Neuronal stem cell (in vitro differentiated cells): ENCODE measurements around the gene POLK.
"Not testable (repeated sequence)": the region's sequence is repeated elsewhere in the genome, so short reads cannot be mapped to it uniquely, and the experiment has no call there.

ENCODE experiments used
- DNase-seq: peaks from one replicate; pipeline ENCODE4 v3.0.0-alpha.2; 2013; ENCODE audit warnings: low spot score
- H2AFZ ChIP-seq: one replicate; pipeline ENCODE4 v1.6.1; 2013; ENCODE audit warnings: mild to moderate bottlenecking, low read length, inconsistent platforms
- H2AK5ac ChIP-seq: 2 replicates; pipeline ENCODE4 v1.6.1; 2013; ENCODE audit warnings: low read depth, mild to moderate bottlenecking, inconsistent platforms, low read length, moderate library complexity, mixed read lengths
- H2BK120ac ChIP-seq: 2 replicates; pipeline ENCODE4 v1.6.1; 2013; ENCODE audit warnings: low read depth, mild to moderate bottlenecking, inconsistent platforms, low read length, moderate library complexity, mixed read lengths
- H2BK12ac ChIP-seq: one replicate; pipeline ENCODE4 v1.6.1; 2013; ENCODE audit warnings: low read length, inconsistent platforms
- H2BK15ac ChIP-seq: 2 replicates; pipeline ENCODE4 v1.6.1; 2013; ENCODE audit warnings: mild to moderate bottlenecking, low read length, inconsistent platforms, mixed read lengths
- H2BK5ac ChIP-seq: one replicate; pipeline ENCODE4 v1.6.1; 2013; ENCODE audit warnings: inconsistent platforms, mild to moderate bottlenecking, low read length, moderate library complexity
- H3K14ac ChIP-seq: one replicate; pipeline ENCODE4 v1.6.1; 2013; ENCODE audit warnings: low read length, inconsistent platforms
- H3K18ac ChIP-seq: 2 replicates; pipeline ENCODE4 v1.6.1; 2013; ENCODE audit warnings: low read length, inconsistent platforms
- H3K23ac ChIP-seq: 2 replicates; pipeline ENCODE4 v1.6.1; 2013; ENCODE audit warnings: low read depth, mild to moderate bottlenecking, mixed read lengths, low read length, inconsistent platforms; ENCODE audit not compliant: poor library complexity
- H3K27ac ChIP-seq: replicated peaks from 3 replicates; pipeline ENCODE4 v1.5.1; 2013; ENCODE audit warnings: low read length, inconsistent platforms
- H3K27me3 ChIP-seq, 3 experiments: 2 replicates each; pipeline ENCODE4 v1.6.1; 2013; ENCODE audit warnings: low read length in 3 of 3, mild to moderate bottlenecking in 2 of 3, inconsistent platforms in 1 of 3, low read depth in 1 of 3, mixed read lengths in 1 of 3, moderate library complexity in 1 of 3; ENCODE audit not compliant: control insufficient read depth in 3 of 3, insufficient read depth in 3 of 3
- H3K36me3 ChIP-seq, 2 donors: replicated peaks in 1 of 2; 2 replicates each; pipeline ENCODE4 v1.6.1; 2013; ENCODE audit warnings: low read length in 2 of 2; ENCODE audit not compliant: control insufficient read depth in 2 of 2, insufficient read depth in 2 of 2
- H3K4ac ChIP-seq: 2 replicates; pipeline ENCODE4 v1.6.1; 2013; ENCODE audit warnings: inconsistent platforms, mild to moderate bottlenecking, low read length, moderate library complexity
- H3K4me1 ChIP-seq, 2 donors: 1 replicate in 1 of 2; 2 replicates in 1 of 2; pipeline ENCODE4 v1.6.1; 2013; ENCODE audit warnings: low read length in 2 of 2, low read depth in 1 of 2; ENCODE audit not compliant: control insufficient read depth in 2 of 2, insufficient read depth in 1 of 2
- H3K4me2 ChIP-seq: one replicate; pipeline ENCODE4 v1.6.1; 2013; ENCODE audit warnings: mild to moderate bottlenecking, low read length, inconsistent platforms; ENCODE audit not compliant: insufficient read depth, poor library complexity, severe bottlenecking
- H3K4me3 ChIP-seq, 2 donors: 2 replicates each; pipeline ENCODE4 v1.5.1; 2013; ENCODE audit warnings: low read length in 2 of 2, mild to moderate bottlenecking in 2 of 2, inconsistent platforms in 1 of 2, moderate library complexity in 1 of 2
- H3K79me1 ChIP-seq: one replicate; pipeline ENCODE4 v1.6.1; 2013; ENCODE audit warnings: low read depth, mild to moderate bottlenecking, inconsistent platforms, low read length, moderate library complexity
- H3K9ac ChIP-seq: one replicate; pipeline ENCODE4 v1.6.1; 2013; ENCODE audit warnings: mild to moderate bottlenecking, low read depth, low read length, inconsistent platforms; ENCODE audit not compliant: poor library complexity
- H3K9me3 ChIP-seq, 2 donors: replicated peaks in 1 of 2; 2 replicates each; pipeline versions ENCODE3 to v1.6.1; 2013; ENCODE audit warnings: low read length in 2 of 2, mild to moderate bottlenecking in 2 of 2, inconsistent platforms in 1 of 2, low read depth in 1 of 2, mixed read lengths in 1 of 2, moderate library complexity in 1 of 2; ENCODE audit not compliant: control insufficient read depth in 2 of 2, insufficient read depth in 1 of 2
- H4K8ac ChIP-seq: one replicate; pipeline ENCODE4 v1.6.1; 2013; ENCODE audit warnings: low read depth, mild to moderate bottlenecking, inconsistent platforms, low read length, moderate library complexity
- H4K91ac ChIP-seq: one replicate; pipeline ENCODE4 v1.6.1; 2013; ENCODE audit warnings: low read length, low read depth, mild to moderate bottlenecking, inconsistent platforms; ENCODE audit not compliant: poor library complexity
- WGBS, 2 donors: extraction: QIAGEN DNeasy Blood & Tissue Kit; methylation state at CpG; one replicate each; pipeline ENCODE4 v1.1.7; 2013; ENCODE audit warnings: missing lambda C conversion rate in 2 of 2, mixed read lengths in 1 of 2; ENCODE audit not compliant: insufficient read length in 2 of 2, insufficient replicate concordance in 1 of 2; ENCODE audit errors: extremely low coverage in 2 of 2; 5-methylcytosine and 5-hydroxymethylcytosine counted together

POLK gene

DNA sequence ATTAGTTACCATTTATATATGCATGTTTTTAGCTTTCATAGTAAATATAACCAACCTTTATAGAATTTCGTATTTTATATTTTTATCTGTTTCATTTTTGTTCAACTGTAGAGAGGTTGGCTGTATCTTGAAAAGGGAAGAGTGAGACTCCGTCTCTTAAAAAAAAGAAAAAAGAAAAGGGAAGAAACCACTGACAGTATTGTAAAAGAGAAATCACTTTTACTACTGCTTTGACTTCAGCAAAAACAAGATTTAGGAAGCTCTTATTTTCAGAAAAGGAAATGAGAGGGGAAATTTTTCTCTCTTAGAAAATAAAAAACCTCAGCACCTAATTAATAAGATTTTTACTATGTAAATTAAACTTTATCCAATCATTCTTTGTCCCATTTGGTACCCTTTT, 14.4 kb downstream of the POLK start:
- H4K91ac ChIP-seq = no peak overlapping the region
- no peaks in the 10 kb centered on the region for H3K36me3 ChIP-seq
- no peak overlapping the region for H2AFZ ChIP-seq
- H3K9ac ChIP-seq = no peak overlapping the region
- H4K8ac ChIP-seq = no peak overlapping the region
- H3K9me3 ChIP-seq = peaks cover 5 to 16% of the 10 kb centered on the region in 2 donors
- no peaks in the 10 kb centered on the region for H3K4me1 ChIP-seq
- no peak overlapping the region for H3K18ac ChIP-seq
- H3K27me3 ChIP-seq = no peaks in the 10 kb centered on the region
- H3K4me3 ChIP-seq = no peak overlapping the region
- H3K4me2 ChIP-seq = no peak overlapping the region
- no peak overlapping the region for H3K23ac ChIP-seq
- DNase-seq = no peak
- H2BK12ac ChIP-seq = no peak overlapping the region
- H2AK5ac ChIP-seq = no peak overlapping the region
- H2BK15ac ChIP-seq = no peak overlapping the region
- no CpG with 5 or more reads among the region's 2 CpGs for WGBS, 2 donors
- no peak overlapping the region for H2BK120ac ChIP-seq
- H3K14ac ChIP-seq = no peak overlapping the region
- no peaks in the 10 kb centered on the region for H3K79me1 ChIP-seq
- no peak overlapping the region for H3K27ac ChIP-seq
- H2BK5ac ChIP-seq = no peak overlapping the region
- no peak overlapping the region for H3K4ac ChIP-seq

DNA sequence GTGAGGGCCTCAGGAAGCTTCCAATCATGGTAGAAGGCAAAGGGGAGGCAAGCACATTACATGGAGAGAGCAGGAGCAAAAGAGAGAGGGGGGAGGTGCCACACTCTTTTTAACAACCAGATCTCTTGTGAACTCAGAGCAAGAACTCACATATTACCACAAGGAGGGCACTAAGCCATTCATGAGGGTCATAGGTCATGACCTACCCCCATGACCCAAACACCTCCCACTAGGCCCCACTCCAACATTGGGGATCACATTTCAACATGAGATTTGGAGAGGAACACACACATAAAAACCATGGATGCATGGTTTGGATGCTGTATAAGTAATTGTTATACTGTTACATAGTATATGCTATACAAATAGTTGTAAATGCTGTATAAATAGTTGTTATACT, 17.5 kb downstream of the POLK start:
- Histone ChIP-seq H3K9ac (no peak overlapping the region), H2BK12ac (no peak overlapping the region), H3K4me1 (no peaks in the 10 kb centered on the region), H3K4ac (no peak overlapping the region), H4K91ac (no peak overlapping the region), H2BK5ac (no peak overlapping the region), H2AFZ (no peak overlapping the region), H2BK120ac (no peak overlapping the region), H3K4me2 (no peak overlapping the region), H2AK5ac (no peak overlapping the region), H3K14ac (no peak overlapping the region), H3K36me3 (no peaks in the 10 kb centered on the region), H3K9me3 (peaks cover 0 to 18% of the 10 kb centered on the region in 2 donors), H3K4me3 (no peak overlapping the region), H3K18ac (no peak overlapping the region), H3K79me1 (no peaks in the 10 kb centered on the region), H3K23ac (no peak overlapping the region), H2BK15ac (no peak overlapping the region), H3K27ac (no peak overlapping the region), H4K8ac (no peak overlapping the region), H3K27me3 (no peaks in the 10 kb centered on the region)
- DNase-seq = no peak

DNA sequence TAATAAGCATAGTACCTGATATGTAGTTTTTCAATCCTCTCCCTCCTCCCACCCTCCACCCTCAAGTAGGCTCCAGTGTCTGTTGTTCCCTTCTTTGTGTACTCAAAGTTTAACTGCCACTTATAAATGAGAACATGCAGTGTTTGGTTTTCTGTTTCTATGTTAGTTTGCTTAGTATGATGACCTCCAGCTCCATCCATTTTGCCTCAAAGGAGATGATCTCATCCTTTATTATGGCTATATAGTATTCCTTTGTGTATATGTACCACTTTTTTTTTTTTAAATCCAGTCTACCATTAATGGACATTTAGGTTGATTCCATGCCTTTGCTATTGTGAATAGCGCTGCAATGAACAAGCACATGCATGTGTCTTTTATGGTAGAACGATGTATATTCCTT, 20.5 kb downstream of the POLK start:
- H2AFZ ChIP-seq = no peak overlapping the region
- H3K36me3 ChIP-seq = no peaks in the 10 kb centered on the region
- no peak overlapping the region for H3K14ac ChIP-seq
- no peaks in the 10 kb centered on the region for H3K27me3 ChIP-seq
- no peak overlapping the region for H3K9ac ChIP-seq
- H3K4me1 ChIP-seq = peaks cover 0 to 7% of the 10 kb centered on the region in 2 donors
- no peak overlapping the region for H3K18ac ChIP-seq
- peaks cover 0 to 39% of the 10 kb centered on the region in 2 donors for H3K9me3 ChIP-seq
- H3K4me2 ChIP-seq = no peak overlapping the region
- H2BK15ac ChIP-seq = no peak overlapping the region
- H2BK12ac ChIP-seq = no peak overlapping the region
- no peak overlapping the region for H2BK120ac ChIP-seq
- no peak overlapping the region for H3K27ac ChIP-seq
- no peak overlapping the region for H2AK5ac ChIP-seq
- H3K4me3 ChIP-seq = no peak overlapping the region
- no peak overlapping the region for H2BK5ac ChIP-seq
- H4K91ac ChIP-seq = no peak overlapping the region
- H3K4ac ChIP-seq = no peak overlapping the region
- no peak overlapping the region for H4K8ac ChIP-seq
- DNase-seq = no peak
- WGBS, 2 donors = no CpG with 5 or more reads among the region's 2 CpGs
- H3K23ac ChIP-seq = no peak overlapping the region
- H3K79me1 ChIP-seq = peaks cover 5% of the 10 kb centered on the region

DNA sequence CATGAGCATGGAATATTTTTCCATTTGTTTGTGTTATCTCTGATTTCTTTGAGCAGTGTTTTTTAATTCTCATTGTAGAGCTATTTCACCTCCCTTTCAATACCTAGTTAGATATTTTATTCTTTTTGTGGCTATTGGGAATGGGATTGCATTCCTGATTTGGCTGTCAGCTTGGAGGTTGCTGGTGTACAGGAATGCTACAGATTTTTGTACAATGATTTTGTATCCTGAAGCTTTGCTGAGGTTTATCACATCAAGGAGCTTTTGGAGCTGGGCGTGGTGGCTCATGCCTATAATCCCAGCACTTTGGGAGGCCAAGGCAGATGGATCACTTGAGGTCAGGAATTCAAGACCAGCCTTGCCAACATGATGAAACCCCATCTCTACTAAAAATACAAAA, 22.0 kb downstream of the POLK start:
- H3K23ac ChIP-seq, H3K27ac ChIP-seq, H2BK15ac ChIP-seq, H2BK5ac ChIP-seq, H2BK120ac ChIP-seq, H3K27me3 ChIP-seq, H2BK12ac ChIP-seq, DNase-seq, H3K79me1 ChIP-seq, H3K4ac ChIP-seq, H3K4me3 ChIP-seq, H3K4me2 ChIP-seq, H3K4me1 ChIP-seq, H2AK5ac ChIP-seq, H4K91ac ChIP-seq, H3K18ac ChIP-seq, H3K36me3 ChIP-seq, H4K8ac ChIP-seq, H2AFZ ChIP-seq, H3K9ac ChIP-seq, H3K14ac ChIP-seq: not testable (repeated sequence)
- H3K9me3 ChIP-seq = peaks cover 0 to 36% of the 10 kb centered on the region in 2 donors
- no CpG with 5 or more reads among the region's 1 CpG for WGBS, 2 donors
